GM21423 (cell line): ENCODE data around the gene OSBPL9.
"Not testable (repeated sequence)": the region's sequence is repeated elsewhere in the genome, so short reads cannot be mapped to it uniquely, and the experiment has no call there.

Source experiments
- ATAC-seq: cut with Tn5 transposase; IDR thresholded peaks from one replicate; pipeline ENCODE4 v1.9.1; 2021; ENCODE audit warnings: mild to moderate bottlenecking, moderate library complexity; ENCODE audit not compliant: unreplicated experiment

OSBPL9 gene

GRCh38 chr1:51780927-51781326 lies 164.0 kb downstream of the OSBPL9 start:
- ATAC-seq: no peak

- ATAC-seq: no peak
These were observed 168.1 kb downstream of the OSBPL9 start for GRCh38 chr1:51784997-51785421.

GRCh38 chr1:51788938-51789337 lies 172.0 kb downstream of the OSBPL9 start:
- ATAC-seq: no peak

GRCh38 chr1:51789342-51789741 lies 172.4 kb downstream of the OSBPL9 start:
- ATAC-seq: no peak

GRCh38 chr1:51790385-51790784 lies 173.5 kb downstream of the OSBPL9 start:
- ATAC-seq: no peak

- ATAC-seq: no peak
These were observed 175.0 kb downstream of the OSBPL9 start for GRCh38 chr1:51791888-51792287.

GRCh38 chr1:51792864-51793263 lies 176.0 kb downstream of the OSBPL9 start:
- no peak for ATAC-seq

GRCh38 chr1:51794260-51794659 lies 177.4 kb downstream of the OSBPL9 start:
- no peak for ATAC-seq

GRCh38 chr1:51794868-51795267 lies 178.0 kb downstream of the OSBPL9 start:
- ATAC-seq: no peak

GRCh38 chr1:51799372-51799771 lies 182.5 kb downstream of the OSBPL9 start:
- no peak for ATAC-seq

GRCh38 chr1:51814513-51814912 lies 197.6 kb downstream of the OSBPL9 start:
- ATAC-seq: no peak

GRCh38 chr1:51818487-51818886 lies 201.6 kb downstream of the OSBPL9 start:
- no peak for ATAC-seq

GRCh38 chr1:51819021-51819420 lies 202.1 kb downstream of the OSBPL9 start:
- ATAC-seq: not testable (repeated sequence)

- ATAC-seq: no peak
These were observed 202.9 kb downstream of the OSBPL9 start for GRCh38 chr1:51819810-51820209.

- ATAC-seq: no peak
These were observed 212.2 kb downstream of the OSBPL9 start for GRCh38 chr1:51829058-51829457.

- ATAC-seq: no peak
These were observed 216.8 kb downstream of the OSBPL9 start for GRCh38 chr1:51833700-51834099.

GRCh38 chr1:51837243-51837642 lies 220.4 kb downstream of the OSBPL9 start:
- ATAC-seq: no peak
